Measurements from ENCODE around the gene PXMP2. TPM values are rescaled to one million over a fixed set of nuclear protein-coding genes. Genes with fewer than 3 reads are reported as not detected.

The PXMP2 gene
- total and polyA plus RNA-seq, 2 of the 8 experiments (the other 6 are each of a cell fraction or from before 2014, with no cell fraction given): 13.8 to 15.1 TPM

DNA sequence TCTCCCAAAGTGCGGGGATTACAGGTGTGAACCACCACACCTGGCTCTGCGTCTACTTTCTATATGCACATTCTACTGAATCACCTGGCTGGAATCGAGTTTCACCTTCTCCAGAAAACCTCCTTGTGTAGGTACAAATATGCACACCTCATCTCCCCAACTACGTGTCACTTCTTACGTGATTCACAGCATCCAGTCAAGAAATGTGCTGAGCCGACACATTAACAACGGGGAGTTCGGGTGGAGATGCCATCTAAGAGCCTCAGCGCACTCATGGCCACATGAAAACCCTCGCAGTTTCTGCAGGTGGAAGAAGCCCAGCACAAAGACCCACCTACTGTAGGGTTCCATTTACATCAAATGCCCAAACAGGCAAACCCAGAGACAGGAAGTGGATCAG is 39.5 kb upstream of the PXMP2 start (continued):
- TF ChIP-seq SIX5 (IDR thresholded peaks at IDR 0.05; ENCODE audit: low read depth, low read length) (no peak), TBP (IDR thresholded peaks at IDR 0.05; ENCODE audit: low read depth, low read length) (no peak), KDM5A (IDR thresholded peaks at IDR 0.05; ENCODE audit: low read length) (no peak)
- TF ChIP-seq, protein P1, sequence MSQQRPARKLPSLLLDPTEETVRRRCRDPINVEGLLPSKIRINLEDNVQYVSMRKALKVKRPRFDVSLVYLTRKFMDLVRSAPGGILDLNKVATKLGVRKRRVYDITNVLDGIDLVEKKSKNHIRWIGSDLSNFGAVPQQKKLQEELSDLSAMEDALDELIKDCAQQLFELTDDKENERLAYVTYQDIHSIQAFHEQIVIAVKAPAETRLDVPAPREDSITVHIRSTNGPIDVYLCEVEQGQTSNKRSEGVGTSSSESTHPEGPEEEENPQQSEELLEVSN (IDR thresholded peaks at IDR 0.05): no peak
